ENCODE measurements around the gene ATP4A. TPM values are rescaled to one million over a fixed set of nuclear protein-coding genes. Genes with fewer than 3 reads are reported as not detected.

Gene ATP4A
- total and polyA plus RNA-seq, 8 donors: not detected

GRCh38 chr19:35558400-35559280, 4.8 kb downstream of the ATP4A start:
- Histone ChIP-seq H3K4me3 (peak overlapping the region; percentile 15 to 34), H3K27me3 (peaks cover 13 to 79% of the 10 kb centered on the region in 2 donors), H3K4me1 (peaks cover 0 to 8% of the 10 kb centered on the region in 2 donors), H3K36me3 (no peaks in the 10 kb centered on the region), H3K9me3 (no peaks in the 10 kb centered on the region), H3K27ac (no peak overlapping the region)
- intact Hi-C loops (cut with DNase I): no loop called here
- no peak for TF ChIP-seq CTCF (IDR thresholded peaks at IDR 0.05)
- ATAC-seq: no peak
- DNase-seq: peak in 1 of 4 donors; percentile 42

GRCh38 chr19:35557539-35558399, 5.7 kb downstream of the ATP4A start:
- ATAC-seq (peak; percentile 85), DNase-seq (peak in 3 of 4 donors; percentile 7 to 91 (median 60))
- no peaks in the 10 kb centered on the region for H3K9me3 ChIP-seq
- H3K27me3 ChIP-seq: peaks cover 13 to 71% of the 10 kb centered on the region in 2 donors
- TF ChIP-seq CTCF (IDR thresholded peaks at IDR 0.05): no peak
- no peaks in the 10 kb centered on the region for H3K36me3 ChIP-seq
- no peak overlapping the region for H3K27ac ChIP-seq
- intact Hi-C loops (cut with DNase I): no loop called here
- H3K4me3 ChIP-seq: peak overlapping the region; percentile 15 to 34
- H3K4me1 ChIP-seq: peaks cover 0 to 8% of the 10 kb centered on the region in 2 donors

DNA sequence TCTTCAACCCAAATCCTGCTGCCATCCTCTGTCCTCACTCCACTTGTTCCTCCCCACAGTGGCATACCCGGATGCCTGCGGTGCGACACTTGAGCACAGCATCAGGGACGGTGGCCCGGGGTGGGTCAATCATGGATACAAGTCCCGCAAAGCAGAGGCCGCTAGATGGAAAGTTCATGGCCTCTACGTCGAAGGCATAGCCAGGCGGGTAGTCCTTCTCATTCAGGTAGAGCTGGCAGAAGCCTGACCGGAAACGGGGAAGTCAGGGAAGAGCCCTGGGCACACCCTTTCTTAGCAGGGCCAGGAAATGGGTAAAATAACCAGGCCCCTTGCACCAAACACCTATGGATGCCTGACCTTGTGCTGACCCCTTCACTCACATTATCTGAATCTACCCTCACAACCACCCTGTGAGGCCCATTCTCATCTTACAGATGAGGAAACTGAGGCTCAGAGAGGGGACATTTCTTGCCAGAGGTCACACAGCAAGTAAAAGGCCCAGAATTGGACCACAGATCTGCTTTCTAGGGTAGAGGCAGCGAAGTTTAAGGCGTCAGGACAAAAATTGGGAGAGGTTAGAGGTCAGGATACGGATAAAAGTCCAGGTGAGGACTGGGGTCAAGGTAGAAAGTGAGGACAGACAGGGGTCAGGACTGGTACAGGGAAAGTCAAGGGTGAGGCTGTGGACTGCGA, 6.5 kb downstream of the ATP4A start:
- ATAC-seq (no peak), DNase-seq (no peak)
- Histone ChIP-seq H3K4me1 (peaks cover 0 to 8% of the 10 kb centered on the region in 2 donors), H3K36me3 (no peaks in the 10 kb centered on the region), H3K4me3 (no peak overlapping the region), H3K9me3 (no peaks in the 10 kb centered on the region), H3K27me3 (peaks cover 13 to 65% of the 10 kb centered on the region in 2 donors), H3K27ac (no peak overlapping the region)
- intact Hi-C loops (cut with DNase I): no loop called here
- TF ChIP-seq CTCF (IDR thresholded peaks at IDR 0.05): no peak

DNA sequence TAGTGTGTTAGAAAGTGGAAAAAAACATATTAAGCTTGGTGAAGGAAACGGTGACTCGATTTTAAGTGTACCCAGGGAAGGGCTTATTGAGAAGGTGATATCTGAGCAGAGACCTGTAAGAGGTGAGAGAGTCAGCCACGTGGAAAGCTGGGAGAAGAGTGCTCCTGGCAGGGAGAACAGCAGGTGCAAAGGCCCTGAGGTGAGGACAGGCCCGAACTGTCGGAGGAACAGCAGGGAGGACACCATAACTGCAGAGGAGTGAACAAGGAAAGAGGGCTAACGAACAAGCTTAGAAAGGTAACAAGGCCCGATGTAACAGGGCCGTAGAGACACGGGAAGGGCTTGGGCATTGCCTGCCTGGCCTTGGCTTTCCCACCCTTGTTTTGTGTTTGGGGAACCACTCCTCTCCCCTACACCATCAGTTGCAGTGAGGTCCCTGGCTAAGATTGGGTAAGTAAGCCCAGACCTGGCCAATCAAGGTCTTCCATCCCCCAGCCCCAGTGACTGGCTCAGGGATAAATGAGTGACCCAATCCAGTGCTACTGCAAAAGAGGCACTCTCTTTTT, 7.3 kb downstream of the ATP4A start:
- DNase-seq: no peak
- peaks cover 0 to 3% of the 10 kb centered on the region in 2 donors for H3K36me3 ChIP-seq
- no peak for TF ChIP-seq CTCF (IDR thresholded peaks at IDR 0.05)
- no peak overlapping the region for H3K4me3 ChIP-seq
- intact Hi-C loops (cut with DNase I): no loop called here
- no peaks in the 10 kb centered on the region for H3K9me3 ChIP-seq
- peaks cover 13 to 56% of the 10 kb centered on the region in 2 donors for H3K27me3 ChIP-seq
- no peak for ATAC-seq
- H3K27ac ChIP-seq: no peak overlapping the region
- peaks cover 0 to 8% of the 10 kb centered on the region in 2 donors for H3K4me1 ChIP-seq

Data from left lung (tissue), 10 donors.